Cardiac muscle cell (in vitro differentiated cells and primary cell): ENCODE results near the gene FBXL17. TPM values are rescaled to one million over a fixed set of nuclear protein-coding genes. Genes with fewer than 3 reads are reported as not detected.

Experiments used
- DNase-seq, 2 donors: peaks; one replicate each; pipeline versions ENCODE4 v3.0.0 to v3.0.0-alpha.2; 2010 to 2017; ENCODE audit warnings: low read depth in 1 of 2, low spot score in 1 of 2
- H3K27ac ChIP-seq: fragments of 200-600 bp; sonication (generic); 2 replicates; pipeline ENCODE4 v1.5.1; 2016
- H3K27me3 ChIP-seq: fragments of 200-600 bp; sonication (generic); 2 replicates; pipeline ENCODE4 v1.6.0; 2016; ENCODE audit warnings: control low read depth
- H3K36me3 ChIP-seq: fragments of 200-600 bp; sonication (generic); 2 replicates; pipeline ENCODE4 v1.5.1; 2016; ENCODE audit warnings: control low read depth
- H3K4me1 ChIP-seq: fragments of 200-600 bp; sonication (generic); 2 replicates; pipeline ENCODE4 v1.8.1; 2017; ENCODE audit warnings: low read depth, mild to moderate bottlenecking, mixed run types
- H3K4me3 ChIP-seq: fragments of 200-600 bp; sonication (generic); 2 replicates; pipeline ENCODE4 v1.5.1; 2016; ENCODE audit warnings: mild to moderate bottlenecking
- H3K9me3 ChIP-seq: fragments of 200-600 bp; sonication (generic); 2 replicates; pipeline ENCODE4 v1.5.1; 2017; ENCODE audit warnings: low read depth, mild to moderate bottlenecking, control low read depth
- CTCF ChIP-seq: IDR thresholded peaks from 2 replicates; pipeline ENCODE4 v1.5.1; 2012; ENCODE audit warnings: low read depth, mild to moderate bottlenecking, low read length
- polyA plus RNA-seq: library from polyadenylated mRNA; unstranded; fragments of >200 nt; fragmentation: Nextera tagmentation; extraction: Ambion mirVana; gene quantifications from 2 replicates; pipeline ENCODE4 v1.2.1, GENCODE V29; 2016
- total RNA-seq: library from RNA; depleted of rRNA; stranded (reverse); fragments of >200 nt; gene quantifications from 2 replicates; pipeline ENCODE4 v1.2.3, GENCODE V29; 2016

FBXL17 gene
- total and polyA plus RNA-seq, 2 experiments from 2014 or later: 18.3 to 22.9 TPM

GRCh38 chr5:107864793-107865192 lies 517.1 kb downstream of the FBXL17 start:
- Histone ChIP-seq H3K27me3 (peaks cover 51% of the 10 kb centered on the region), H3K4me1 (no peaks in the 10 kb centered on the region), H3K36me3 (peaks cover 3% of the 10 kb centered on the region), H3K27ac (no peak overlapping the region), H3K9me3 (no peaks in the 10 kb centered on the region), H3K4me3 (no peak overlapping the region)
- TF ChIP-seq CTCF: no peak
- DNase-seq: no peak

DNA sequence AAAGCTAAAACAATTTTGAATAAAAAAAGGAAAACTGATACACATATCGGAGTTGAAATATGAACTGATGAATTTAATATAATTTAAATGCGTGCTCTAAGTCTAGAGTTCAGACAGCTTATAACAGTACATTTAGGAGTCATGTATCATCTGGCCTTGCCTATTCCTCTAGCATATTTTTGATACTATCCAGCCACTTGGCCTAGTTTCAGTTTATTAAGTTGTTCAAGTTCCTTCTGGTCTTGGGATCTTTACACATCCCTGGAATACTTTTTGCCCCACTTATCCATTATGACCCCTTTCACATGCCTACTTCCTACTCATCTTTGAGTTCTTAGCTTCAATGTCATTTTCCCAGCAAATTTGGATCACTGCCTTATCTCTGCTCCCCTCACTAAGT lies 518.8 kb downstream of the FBXL17 start:
- no peak overlapping the region for H3K4me3 ChIP-seq
- H3K9me3 ChIP-seq: no peaks in the 10 kb centered on the region
- no peak for TF ChIP-seq CTCF
- H3K27me3 ChIP-seq: peaks cover 46% of the 10 kb centered on the region
- H3K27ac ChIP-seq: no peak overlapping the region
- no peaks in the 10 kb centered on the region for H3K4me1 ChIP-seq
- no peak for DNase-seq
- peaks cover 3% of the 10 kb centered on the region for H3K36me3 ChIP-seq

DNA sequence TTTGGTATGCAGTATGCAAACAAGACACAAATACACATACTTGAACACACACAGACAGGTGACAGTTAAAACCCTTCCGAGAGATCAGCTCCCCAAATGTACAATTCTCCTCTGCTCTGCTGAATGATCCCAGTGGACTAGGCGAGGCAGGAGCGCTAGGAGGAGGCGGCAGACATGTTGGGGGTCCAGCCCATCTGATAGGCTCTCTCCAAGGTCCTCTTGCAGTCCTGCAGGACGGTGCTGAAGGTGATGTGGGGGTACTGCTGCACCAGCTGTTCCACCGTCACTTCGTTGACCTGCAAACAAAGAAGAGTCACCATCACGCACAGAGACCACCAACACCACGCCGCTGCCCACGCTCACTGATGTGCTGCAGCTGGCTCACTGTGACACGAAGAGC lies 520.3 kb downstream of the FBXL17 start:
- H3K36me3 ChIP-seq: peaks cover 3% of the 10 kb centered on the region
- H3K27me3 ChIP-seq: peaks cover 55% of the 10 kb centered on the region
- no peak overlapping the region for H3K4me3 ChIP-seq
- no peaks in the 10 kb centered on the region for H3K4me1 ChIP-seq
- DNase-seq: no peak
- no peaks in the 10 kb centered on the region for H3K9me3 ChIP-seq
- no peak for TF ChIP-seq CTCF
- no peak overlapping the region for H3K27ac ChIP-seq

DNA sequence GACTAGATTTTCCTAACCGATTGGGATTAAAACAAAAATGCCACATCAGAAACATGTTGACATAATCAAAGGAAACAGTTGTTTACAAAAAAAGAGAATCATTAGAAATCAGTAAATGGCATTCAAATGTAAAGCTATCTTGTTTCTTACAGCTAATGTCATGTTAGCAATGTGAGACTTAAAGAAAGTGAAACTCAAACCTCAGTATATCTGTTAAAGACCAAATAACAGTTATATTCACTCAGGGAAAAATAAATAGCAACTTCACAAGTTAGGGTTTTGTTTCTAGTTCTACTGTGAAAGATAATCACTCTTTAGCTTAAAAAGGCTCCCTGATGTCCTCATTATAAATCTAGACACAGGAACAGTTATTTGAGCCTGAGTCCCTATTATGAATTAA lies 521.9 kb downstream of the FBXL17 start:
- Histone ChIP-seq H3K4me3 (no peak overlapping the region), H3K27me3 (peaks cover 57% of the 10 kb centered on the region), H3K36me3 (peaks cover 3% of the 10 kb centered on the region), H3K9me3 (no peaks in the 10 kb centered on the region), H3K27ac (no peak overlapping the region), H3K4me1 (no peaks in the 10 kb centered on the region)
- DNase-seq: no peak
- TF ChIP-seq CTCF: no peak

GRCh38 chr5:107858788-107859187 lies 523.1 kb downstream of the FBXL17 start:
- Histone ChIP-seq H3K9me3 (no peaks in the 10 kb centered on the region), H3K27ac (no peak overlapping the region), H3K4me3 (no peak overlapping the region), H3K27me3 (peaks cover 59% of the 10 kb centered on the region), H3K36me3 (peaks cover 3% of the 10 kb centered on the region), H3K4me1 (no peaks in the 10 kb centered on the region)
- no peak for DNase-seq
- no peak for TF ChIP-seq CTCF

GRCh38 chr5:107858324-107858723 lies 523.6 kb downstream of the FBXL17 start:
- Histone ChIP-seq H3K4me1 (no peaks in the 10 kb centered on the region), H3K4me3 (no peak overlapping the region), H3K27me3 (peaks cover 64% of the 10 kb centered on the region), H3K27ac (no peak overlapping the region), H3K36me3 (peaks cover 3% of the 10 kb centered on the region), H3K9me3 (no peaks in the 10 kb centered on the region)
- TF ChIP-seq CTCF: no peak
- no peak for DNase-seq
